Measurements from ENCODE around the gene ANKRD13C.
"Not testable (repeated sequence)": the region's sequence is repeated elsewhere in the genome, so short reads cannot be mapped to it uniquely, and the experiment has no call there.

Gene ANKRD13C

DNA sequence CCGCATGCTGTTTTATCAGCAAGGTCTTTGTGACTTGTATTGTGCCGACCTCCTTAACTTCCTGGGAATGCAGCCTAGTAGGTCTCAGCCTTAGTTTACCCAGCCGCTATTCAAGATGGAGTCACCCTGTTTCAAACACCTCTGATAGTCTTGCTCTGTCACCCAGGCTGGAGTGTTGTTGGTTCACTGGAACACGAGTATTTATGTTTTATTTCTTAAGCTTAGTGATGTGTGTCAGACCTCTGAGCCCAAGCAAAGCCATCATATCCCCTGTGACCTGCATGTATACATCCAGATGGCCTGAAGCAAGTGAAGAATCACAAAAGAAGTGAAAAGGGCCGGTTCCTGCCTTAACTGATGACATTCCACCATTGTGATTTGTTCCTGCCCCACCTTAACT, 12.9 kb upstream of the ANKRD13C start:
- H3K27me3 Mint-ChIP-seq, H3K27ac Mint-ChIP-seq, H3K4me1 Mint-ChIP-seq, H3K36me3 Mint-ChIP-seq, H3K9me3 Mint-ChIP-seq, H3K4me3 Mint-ChIP-seq: not testable (repeated sequence)

DNA sequence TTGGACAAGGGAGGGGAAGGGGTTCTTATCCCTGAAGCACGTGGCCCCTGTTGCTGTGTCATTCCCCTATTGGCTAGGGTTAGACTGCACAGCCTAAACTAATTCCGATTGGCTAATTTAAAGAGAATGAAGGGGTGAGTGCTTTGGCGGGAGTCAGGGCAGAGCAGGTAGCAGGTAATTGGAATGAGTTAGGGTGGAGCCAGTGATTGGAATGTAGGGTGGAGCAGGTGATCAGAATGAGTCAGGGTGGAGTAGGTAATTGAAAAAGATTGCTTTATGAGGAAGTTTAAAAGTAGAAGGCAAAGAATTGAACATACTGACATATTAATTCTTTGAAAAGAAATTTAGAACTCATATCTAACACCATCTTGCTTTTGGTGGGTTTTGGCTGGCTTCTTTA, 12.5 kb upstream of the ANKRD13C start:
- not testable (repeated sequence) for H3K9me3 Mint-ChIP-seq, H3K27ac Mint-ChIP-seq, H3K27me3 Mint-ChIP-seq, H3K4me1 Mint-ChIP-seq, H3K36me3 Mint-ChIP-seq, H3K4me3 Mint-ChIP-seq

DNA sequence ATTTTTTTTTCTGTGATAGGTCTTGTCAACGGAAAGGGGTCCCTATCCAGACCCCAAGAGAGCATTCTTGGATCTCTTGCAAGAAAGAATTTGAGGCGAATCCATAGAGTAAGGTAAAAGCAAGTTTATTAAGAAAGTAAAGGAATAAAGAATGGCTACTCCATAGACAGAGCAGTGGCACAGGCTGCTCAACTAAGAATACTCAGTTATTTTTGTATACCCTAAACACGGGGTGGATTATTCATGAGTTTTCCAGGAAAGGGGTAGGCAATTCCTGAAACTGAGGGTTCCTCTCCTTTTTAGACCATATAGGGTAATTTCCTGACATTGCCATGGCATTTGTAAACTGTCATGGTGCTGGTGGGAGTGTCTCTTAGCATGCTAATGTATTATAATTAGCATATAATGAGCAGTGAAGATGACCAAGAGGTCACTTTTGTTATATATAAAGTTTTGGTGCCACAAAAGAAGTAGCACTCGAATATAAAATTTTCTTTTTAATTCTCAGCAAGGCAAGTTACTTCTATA, 12.0 kb upstream of the ANKRD13C start:
- H3K36me3 Mint-ChIP-seq, H3K4me1 Mint-ChIP-seq, H3K4me3 Mint-ChIP-seq, H3K27ac Mint-ChIP-seq, H3K9me3 Mint-ChIP-seq, H3K27me3 Mint-ChIP-seq: not testable (repeated sequence)

DNA sequence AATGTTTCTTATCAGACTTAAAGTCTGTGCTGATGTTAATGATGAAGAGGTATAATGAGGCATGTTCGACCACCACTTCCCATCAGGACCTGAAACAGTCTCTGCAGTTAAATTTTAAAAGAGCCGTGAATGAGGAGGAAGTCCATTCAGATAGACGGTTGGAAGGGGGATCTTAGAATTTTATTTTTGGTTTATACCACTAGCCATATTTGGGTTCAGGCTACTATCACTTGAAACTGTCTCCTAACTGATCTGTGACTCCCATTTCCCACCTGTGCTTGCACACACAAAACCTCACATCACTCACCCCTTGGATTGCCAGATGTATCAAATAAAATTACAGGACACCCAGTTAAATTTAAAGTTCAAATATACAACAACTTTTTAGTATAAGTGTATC, 9.9 kb upstream of the ANKRD13C start:
- Mint-ChIP-seq H3K9me3 (no peaks in the 10 kb centered on the region), H3K4me1 (no peaks in the 10 kb centered on the region), H3K27me3 (no peaks in the 10 kb centered on the region), H3K27ac (no peak overlapping the region), H3K4me3 (no peak overlapping the region), H3K36me3 (peaks cover 4% of the 10 kb centered on the region)

DNA sequence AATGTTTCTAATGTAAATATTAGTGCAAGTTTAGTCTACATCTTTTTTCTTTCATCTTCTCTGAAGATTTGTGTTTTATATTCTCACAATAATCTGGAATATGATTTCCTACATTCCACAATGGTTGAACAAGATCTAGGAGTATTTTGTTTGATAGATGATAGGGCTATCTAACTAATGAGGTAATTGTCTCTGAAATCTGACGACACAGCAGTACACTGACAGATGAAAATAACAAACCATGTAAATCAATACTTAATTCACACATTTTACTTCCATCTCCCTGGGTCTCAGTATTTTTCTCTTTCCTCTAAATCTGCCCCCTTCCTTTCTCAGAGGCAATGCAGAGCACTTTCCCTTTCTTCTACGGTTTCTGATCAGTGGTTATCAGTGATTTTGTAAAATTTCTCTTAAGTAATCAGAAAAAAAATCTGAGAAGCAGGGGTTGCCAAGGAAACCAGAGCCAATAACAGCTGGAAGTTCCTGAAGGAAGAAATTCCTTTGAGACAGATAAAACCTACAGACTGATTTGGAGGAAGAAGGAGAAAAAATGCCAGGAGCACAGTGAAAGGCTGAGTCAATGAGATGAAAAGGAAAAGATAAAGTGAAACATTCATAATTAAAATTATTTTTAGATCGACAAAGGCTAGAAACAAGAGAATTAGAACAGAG, 7.3 kb upstream of the ANKRD13C start:
- H3K36me3 Mint-ChIP-seq, result peaks cover 1% of the 10 kb centered on the region
- no peaks in the 10 kb centered on the region for H3K4me1 Mint-ChIP-seq
- H3K27me3 Mint-ChIP-seq, result no peaks in the 10 kb centered on the region
- no peaks in the 10 kb centered on the region for H3K9me3 Mint-ChIP-seq
- no peak overlapping the region for H3K27ac Mint-ChIP-seq
- no peak overlapping the region for H3K4me3 Mint-ChIP-seq

DNA sequence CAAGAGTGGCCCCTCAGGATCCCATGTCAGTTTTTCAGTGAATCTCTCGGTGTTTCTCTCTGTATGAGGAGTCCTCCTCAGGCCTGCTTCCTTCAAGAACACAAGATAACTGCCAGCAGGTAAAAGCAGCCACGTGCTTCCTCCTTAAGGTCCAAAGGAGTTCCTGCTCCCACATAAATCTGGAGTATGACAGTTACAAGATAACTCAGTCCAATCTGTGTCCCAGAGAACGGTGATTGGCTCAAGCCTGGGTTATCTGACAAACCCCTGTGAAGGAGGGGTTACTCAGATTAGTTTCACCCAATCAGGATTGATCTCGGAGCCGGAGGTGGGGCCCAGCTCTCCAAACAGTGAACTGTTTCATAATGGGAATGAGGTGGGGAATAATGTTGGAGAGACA, 5.8 kb upstream of the ANKRD13C start:
- peaks cover 10% of the 10 kb centered on the region for H3K4me1 Mint-ChIP-seq
- no peak overlapping the region for H3K4me3 Mint-ChIP-seq
- no peaks in the 10 kb centered on the region for H3K9me3 Mint-ChIP-seq
- peaks cover 2% of the 10 kb centered on the region for H3K36me3 Mint-ChIP-seq
- no peaks in the 10 kb centered on the region for H3K27me3 Mint-ChIP-seq
- no peak overlapping the region for H3K27ac Mint-ChIP-seq

DNA sequence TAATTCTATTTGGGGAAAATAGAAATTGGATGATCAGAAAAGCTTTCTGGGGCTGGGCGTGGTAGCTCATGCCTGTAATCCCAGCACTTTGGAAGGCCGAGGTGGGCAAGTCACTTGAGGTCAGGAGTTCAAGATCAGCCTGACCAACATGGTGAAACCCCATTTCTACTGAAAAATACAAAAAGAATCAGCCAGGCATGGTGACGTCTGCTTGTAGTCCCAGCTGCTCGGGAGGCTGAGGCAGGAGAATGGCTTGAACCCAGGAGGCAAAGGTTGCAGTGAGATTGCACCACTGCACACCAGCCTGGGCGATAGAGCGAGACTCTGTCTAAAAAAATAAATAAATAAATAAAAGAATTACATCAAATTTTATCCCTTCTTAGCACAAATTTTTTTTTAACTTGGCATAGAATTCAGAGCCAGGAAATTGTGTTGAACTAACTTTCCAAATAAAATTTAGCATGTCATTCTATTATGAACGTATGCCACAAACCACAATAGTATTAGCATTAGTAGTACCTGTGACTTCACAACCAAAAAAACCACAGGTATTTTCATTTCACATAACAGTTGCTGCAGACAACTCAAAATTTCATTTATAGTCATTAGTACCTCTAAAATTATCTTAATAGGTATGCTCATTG, 4.5 kb upstream of the ANKRD13C start:
- no peaks in the 10 kb centered on the region for H3K27me3 Mint-ChIP-seq
- no peak overlapping the region for H3K27ac Mint-ChIP-seq
- H3K4me3 Mint-ChIP-seq, result no peak overlapping the region
- peaks cover 5% of the 10 kb centered on the region for H3K36me3 Mint-ChIP-seq
- peaks cover 5% of the 10 kb centered on the region for H3K9me3 Mint-ChIP-seq
- H3K4me1 Mint-ChIP-seq, result peaks cover 17% of the 10 kb centered on the region

DNA sequence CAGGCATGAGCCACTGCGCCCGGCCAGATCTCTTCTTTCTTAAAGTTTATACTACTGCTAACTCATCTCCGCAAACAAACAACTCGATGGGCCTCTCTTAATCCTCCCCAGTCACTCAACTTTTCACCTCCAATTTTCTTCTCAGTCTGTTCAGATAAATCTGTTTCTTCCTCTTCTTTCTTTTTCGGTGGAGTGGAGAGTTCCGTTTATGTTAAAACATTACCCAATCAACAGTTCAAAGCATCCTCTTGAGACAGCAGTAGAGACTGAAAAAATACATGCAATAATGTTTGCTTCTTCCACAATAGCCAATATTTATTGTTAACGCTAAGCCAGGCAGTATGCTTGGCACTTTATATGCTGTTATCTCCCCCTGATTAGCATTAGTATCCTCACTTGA, 1.4 kb upstream of the ANKRD13C start:
- H3K27ac Mint-ChIP-seq, result peak overlapping the region; percentile 80
- H3K27me3 Mint-ChIP-seq, result no peaks in the 10 kb centered on the region
- peaks cover 34% of the 10 kb centered on the region for H3K4me1 Mint-ChIP-seq
- peaks cover 8% of the 10 kb centered on the region for H3K36me3 Mint-ChIP-seq
- peak overlapping the region; percentile 100 for H3K4me3 Mint-ChIP-seq
- peaks cover 5% of the 10 kb centered on the region for H3K9me3 Mint-ChIP-seq

DNA sequence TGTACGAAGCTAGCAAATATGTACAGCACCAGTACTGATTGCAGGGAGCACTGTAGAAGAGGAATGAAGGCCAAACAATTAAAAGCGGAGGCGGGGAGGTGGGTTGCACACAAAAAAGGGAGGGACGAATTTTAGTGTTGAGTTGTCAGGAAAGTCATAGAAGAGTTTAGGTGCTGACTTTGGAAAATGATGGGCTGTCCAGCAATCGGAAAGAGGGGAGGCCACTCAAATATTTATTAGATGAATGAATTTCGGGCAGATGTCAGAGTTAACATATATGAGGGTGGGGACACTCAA, 537 bp upstream of the ANKRD13C start:
- Mint-ChIP-seq H3K27me3 (no peaks in the 10 kb centered on the region), H3K27ac (peak overlapping the region; percentile 97), H3K36me3 (peaks cover 8% of the 10 kb centered on the region), H3K4me1 (peaks cover 41% of the 10 kb centered on the region), H3K4me3 (peak overlapping the region; percentile 100), H3K9me3 (peaks cover 5% of the 10 kb centered on the region)

DNA sequence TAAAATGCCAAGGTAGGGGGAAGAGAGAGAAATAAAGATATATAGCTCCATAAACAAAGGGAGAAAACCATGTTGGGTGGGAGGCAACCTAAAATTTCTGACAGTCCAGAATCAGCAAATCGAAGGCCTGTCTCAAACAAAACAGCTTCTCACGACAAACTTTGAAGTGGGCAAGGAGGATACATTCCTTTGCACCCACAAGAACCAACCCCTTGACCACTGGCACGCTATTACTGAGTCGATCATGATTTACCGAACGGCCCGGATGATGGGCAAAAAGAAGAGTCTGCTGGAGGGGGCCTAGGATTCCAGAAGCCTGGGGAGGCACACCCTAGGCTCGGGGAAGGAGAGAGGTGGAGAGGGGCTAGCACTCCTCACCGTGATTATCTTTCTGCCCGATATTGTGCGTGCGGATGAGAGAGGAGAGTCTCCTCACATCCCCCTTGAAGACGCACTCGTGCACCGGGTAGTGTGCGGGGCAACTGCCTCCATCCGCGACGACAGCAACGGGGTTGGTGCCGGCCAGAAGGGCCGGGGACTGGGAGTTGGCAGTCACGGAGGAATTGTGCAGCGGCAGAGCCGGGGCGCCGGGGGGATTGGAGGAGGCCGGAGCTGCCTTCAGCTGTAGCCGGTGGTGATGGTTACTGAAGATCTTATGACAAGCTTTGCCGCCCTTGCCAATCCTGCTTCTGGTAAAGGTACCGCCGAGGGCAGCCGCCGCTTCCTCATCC, 756 bp downstream of the ANKRD13C start:
- Mint-ChIP-seq H3K9me3 (peaks cover 5% of the 10 kb centered on the region), H3K36me3 (peaks cover 12% of the 10 kb centered on the region), H3K4me1 (peaks cover 53% of the 10 kb centered on the region), H3K27me3 (no peaks in the 10 kb centered on the region), H3K27ac (peak overlapping the region; percentile 97), H3K4me3 (peak overlapping the region; percentile 100)

DNA sequence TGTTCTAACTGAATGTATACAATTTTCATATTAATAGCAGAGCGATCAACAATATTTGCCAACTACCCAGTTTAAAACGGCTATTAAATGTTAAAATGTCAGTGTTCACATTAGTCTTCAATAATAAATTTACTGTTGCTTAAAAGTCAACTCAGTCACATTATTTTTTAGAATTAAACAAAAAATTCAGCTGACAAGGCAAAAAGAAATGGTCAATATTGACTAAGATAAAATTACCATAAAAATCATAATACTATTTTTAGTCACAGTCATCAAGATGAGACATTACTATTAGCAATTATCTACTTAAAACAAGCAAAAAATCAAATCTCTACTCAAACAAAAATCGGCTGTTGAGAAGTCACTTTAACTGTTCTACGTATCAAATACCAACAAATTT, 1.5 kb downstream of the ANKRD13C start:
- peaks cover 5% of the 10 kb centered on the region for H3K9me3 Mint-ChIP-seq
- peak overlapping the region; percentile 97 for H3K27ac Mint-ChIP-seq
- peak overlapping the region; percentile 100 for H3K4me3 Mint-ChIP-seq
- peaks cover 61% of the 10 kb centered on the region for H3K4me1 Mint-ChIP-seq
- H3K27me3 Mint-ChIP-seq, result no peaks in the 10 kb centered on the region
- peaks cover 12% of the 10 kb centered on the region for H3K36me3 Mint-ChIP-seq

DNA sequence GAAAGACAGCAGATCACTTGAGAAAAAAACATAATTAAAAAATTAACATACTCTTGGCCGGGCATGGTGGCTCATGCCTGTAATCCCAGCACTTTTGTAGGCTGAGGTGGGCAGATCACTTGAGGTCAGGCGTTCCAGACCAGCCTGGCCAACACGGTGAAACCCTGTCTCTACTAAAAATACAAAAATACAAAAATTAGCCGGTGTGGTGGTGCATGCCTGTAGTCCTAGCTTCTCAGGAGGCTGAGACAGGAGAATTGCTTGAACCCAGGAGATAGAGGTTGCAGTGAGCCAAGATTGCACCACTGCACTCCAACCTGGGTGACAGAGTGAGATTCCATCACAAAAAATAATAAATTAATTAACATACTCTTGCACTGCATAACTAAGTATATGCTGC, 4.7 kb downstream of the ANKRD13C start:
- H3K27me3 Mint-ChIP-seq, H3K9me3 Mint-ChIP-seq, H3K27ac Mint-ChIP-seq: not testable (repeated sequence)
- Mint-ChIP-seq H3K36me3 (peaks cover 11% of the 10 kb centered on the region), H3K4me1 (peaks cover 75% of the 10 kb centered on the region), H3K4me3 (peak overlapping the region; percentile 44)

DNA sequence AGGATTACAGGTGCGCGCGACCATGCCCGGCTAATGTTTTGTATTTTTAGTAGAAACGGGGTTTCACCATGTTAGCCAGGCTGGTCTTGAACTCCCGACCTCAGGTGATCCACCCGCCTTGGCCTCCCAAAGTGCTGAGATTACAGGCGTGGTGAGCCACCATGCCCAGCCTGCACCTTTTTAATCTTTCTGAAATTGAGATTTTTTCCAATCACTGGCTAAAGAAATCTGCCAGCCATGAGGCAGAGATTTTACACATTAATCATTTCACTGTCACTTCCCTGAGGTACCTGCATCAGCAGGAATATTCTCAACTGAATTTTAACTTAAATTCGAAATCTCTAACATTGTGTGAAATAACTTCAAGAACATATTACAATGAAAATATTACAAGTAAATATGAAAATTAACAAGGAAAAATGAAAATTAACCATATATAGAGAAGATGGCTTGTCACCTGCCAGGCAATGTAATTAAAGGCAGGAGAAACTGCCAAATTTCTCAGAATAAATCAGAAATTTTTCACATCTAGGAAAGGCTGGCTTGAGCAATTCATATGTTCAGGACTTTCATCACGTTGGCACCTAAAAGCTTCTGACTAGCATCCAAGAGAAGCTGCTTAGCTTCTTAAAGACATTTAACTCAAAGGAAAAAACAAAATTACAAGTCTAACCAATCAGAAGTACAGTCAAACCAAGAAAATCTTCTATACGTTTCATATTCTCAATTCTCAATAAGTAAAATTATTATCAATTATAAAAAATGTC, 5.9 kb downstream of the ANKRD13C start:
- H3K27ac Mint-ChIP-seq, result no peak overlapping the region
- no peaks in the 10 kb centered on the region for H3K9me3 Mint-ChIP-seq
- H3K27me3 Mint-ChIP-seq, result no peaks in the 10 kb centered on the region
- no peak overlapping the region for H3K4me3 Mint-ChIP-seq
- H3K36me3 Mint-ChIP-seq, result peaks cover 11% of the 10 kb centered on the region
- H3K4me1 Mint-ChIP-seq, result peaks cover 73% of the 10 kb centered on the region

DNA sequence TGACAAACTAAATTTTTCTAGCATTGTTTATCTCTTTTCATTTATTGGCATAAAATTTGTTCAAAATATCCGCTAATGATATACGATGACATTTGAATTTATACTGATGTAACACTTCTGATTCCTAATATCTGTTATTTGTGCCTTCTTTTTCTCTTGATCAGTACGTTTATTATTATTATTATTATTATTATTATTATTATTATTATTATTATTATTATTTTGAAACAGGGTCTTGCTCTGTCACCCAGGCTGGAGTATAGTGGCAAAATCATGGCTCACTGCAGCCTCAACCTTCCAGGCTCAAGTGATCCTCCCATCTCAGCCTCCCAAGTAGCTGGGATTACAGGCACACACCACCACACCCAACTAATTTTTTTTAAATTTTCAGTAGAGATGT, 14.9 kb downstream of the ANKRD13C start:
- H3K4me1 Mint-ChIP-seq, result peaks cover 38% of the 10 kb centered on the region
- not testable (repeated sequence) for H3K9me3 Mint-ChIP-seq, H3K27ac Mint-ChIP-seq, H3K27me3 Mint-ChIP-seq, H3K4me3 Mint-ChIP-seq, H3K36me3 Mint-ChIP-seq

DNA sequence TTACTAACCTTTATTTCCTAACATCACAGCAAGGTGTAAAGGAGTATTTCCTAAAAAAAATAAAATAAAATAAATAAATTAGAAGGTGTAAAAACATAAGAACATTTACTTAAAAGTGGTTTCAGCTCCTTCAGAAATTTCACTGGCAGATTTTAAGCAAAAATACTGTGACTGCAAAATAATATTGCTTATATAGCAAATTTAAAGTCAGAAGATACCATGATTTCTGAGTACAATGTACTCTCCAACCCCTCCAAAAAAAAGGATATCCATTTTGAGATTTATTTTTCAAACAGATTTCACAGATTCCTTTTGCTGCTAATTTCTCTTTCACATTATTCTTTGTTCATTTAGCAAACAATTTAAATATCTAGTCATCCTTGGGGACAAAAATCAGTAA, 18.5 kb downstream of the ANKRD13C start:
- no peaks in the 10 kb centered on the region for H3K27me3 Mint-ChIP-seq
- no peak overlapping the region for H3K4me3 Mint-ChIP-seq
- H3K36me3 Mint-ChIP-seq, result peaks cover 11% of the 10 kb centered on the region
- H3K9me3 Mint-ChIP-seq, result no peaks in the 10 kb centered on the region
- H3K4me1 Mint-ChIP-seq, result peaks cover 44% of the 10 kb centered on the region
- H3K27ac Mint-ChIP-seq, result no peak overlapping the region

DNA sequence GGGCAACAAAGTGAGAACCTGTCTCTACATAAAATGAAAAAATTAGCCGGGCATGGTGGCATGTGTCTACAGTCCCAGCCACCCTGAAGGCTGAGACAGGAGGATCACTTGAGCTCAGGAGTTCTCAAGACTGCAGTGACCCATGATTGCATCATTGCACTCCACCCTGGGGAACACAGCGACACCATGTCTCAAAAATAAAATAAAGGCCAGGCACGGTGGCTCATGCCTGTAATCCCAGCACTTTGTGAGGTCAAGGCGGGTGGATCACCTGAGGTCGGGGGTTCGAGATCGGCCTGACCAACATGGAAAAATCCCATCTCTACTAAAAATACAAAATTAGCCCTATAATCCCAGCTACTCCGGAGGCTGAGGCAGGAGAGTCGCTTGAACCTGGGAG, 20.1 kb downstream of the ANKRD13C start:
- H3K4me1 Mint-ChIP-seq, result peaks cover 50% of the 10 kb centered on the region
- H3K27me3 Mint-ChIP-seq, result no peaks in the 10 kb centered on the region
- H3K4me3 Mint-ChIP-seq, result no peak overlapping the region
- H3K9me3 Mint-ChIP-seq, result no peaks in the 10 kb centered on the region
- H3K36me3 Mint-ChIP-seq, result peaks cover 15% of the 10 kb centered on the region
- H3K27ac Mint-ChIP-seq, result no peak overlapping the region

All from activated naive CD4-positive, alpha-beta T cell treated with anti-CD3 and anti-CD28 coated beads, Interleukin-2, amount 50 U/mL, for 24 hours (primary cell).